ENCODE measurements around the gene CSTB.

DNA sequence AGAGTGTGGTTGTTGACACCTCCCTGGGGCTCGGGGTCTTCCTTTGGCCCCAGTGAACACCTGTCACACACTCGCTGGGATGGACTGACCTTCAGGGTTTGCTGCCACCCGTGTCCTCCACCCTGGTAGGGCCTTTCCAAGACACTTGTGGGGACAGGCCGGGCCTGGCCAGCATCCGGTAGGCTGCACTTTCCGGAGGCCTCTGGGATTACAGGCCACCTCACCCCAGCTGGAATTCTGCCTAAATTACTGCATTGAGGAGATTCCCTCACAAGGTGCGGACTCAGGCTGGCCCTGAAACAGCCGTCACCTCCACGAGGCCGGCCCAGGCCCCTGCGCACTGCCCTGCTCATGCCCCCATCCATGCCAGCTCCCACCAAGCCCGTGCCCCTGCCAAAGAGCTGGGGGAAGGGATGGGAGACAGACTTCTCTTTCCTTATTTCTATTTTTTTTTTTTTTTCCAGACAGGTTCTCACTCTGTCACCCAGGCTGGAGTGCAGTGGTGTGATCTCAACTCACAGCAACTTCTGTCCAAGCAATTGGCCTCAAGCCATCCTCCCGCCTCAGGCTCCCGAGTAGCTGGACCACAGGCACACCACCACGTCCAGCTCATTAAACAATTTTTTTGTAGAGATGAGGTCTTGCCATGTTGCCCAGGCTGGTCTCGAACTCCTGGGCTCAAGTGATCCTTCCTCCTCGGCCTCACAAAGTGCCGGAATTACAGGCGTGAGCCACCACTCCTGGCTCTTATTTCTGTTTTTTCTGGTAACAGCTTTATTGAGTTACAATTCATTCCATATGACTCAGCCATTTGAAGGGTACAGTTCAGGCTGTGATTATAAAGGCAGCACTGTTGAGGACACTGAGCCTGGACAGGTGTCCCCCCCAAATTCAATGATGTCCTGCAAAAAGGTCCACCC lies 11.3 kb downstream of the CSTB start:
- no peak for TF ChIP-seq EZH2 (IDR thresholded peaks at IDR 0.05)
- TF ChIP-seq, protein P1, sequence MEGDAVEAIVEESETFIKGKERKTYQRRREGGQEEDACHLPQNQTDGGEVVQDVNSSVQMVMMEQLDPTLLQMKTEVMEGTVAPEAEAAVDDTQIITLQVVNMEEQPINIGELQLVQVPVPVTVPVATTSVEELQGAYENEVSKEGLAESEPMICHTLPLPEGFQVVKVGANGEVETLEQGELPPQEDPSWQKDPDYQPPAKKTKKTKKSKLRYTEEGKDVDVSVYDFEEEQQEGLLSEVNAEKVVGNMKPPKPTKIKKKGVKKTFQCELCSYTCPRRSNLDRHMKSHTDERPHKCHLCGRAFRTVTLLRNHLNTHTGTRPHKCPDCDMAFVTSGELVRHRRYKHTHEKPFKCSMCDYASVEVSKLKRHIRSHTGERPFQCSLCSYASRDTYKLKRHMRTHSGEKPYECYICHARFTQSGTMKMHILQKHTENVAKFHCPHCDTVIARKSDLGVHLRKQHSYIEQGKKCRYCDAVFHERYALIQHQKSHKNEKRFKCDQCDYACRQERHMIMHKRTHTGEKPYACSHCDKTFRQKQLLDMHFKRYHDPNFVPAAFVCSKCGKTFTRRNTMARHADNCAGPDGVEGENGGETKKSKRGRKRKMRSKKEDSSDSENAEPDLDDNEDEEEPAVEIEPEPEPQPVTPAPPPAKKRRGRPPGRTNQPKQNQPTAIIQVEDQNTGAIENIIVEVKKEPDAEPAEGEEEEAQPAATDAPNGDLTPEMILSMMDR (IDR thresholded peaks at IDR 0.05 in 2 of 3, conservative IDR thresholded peaks at IDR 0.05 in 1 of 3; ENCODE audit: borderline replicate concordance in 1 of 3, insufficient read depth in 1 of 3, low read depth in 2 of 3, low read length in 2 of 3) = no peak
